GM23338 (cell line): Measurements from ENCODE around the gene SORBS2. TPM values are rescaled to one million over a fixed set of nuclear protein-coding genes. Genes with fewer than 3 reads are reported as not detected.

Source experiments
- ATAC-seq: fragments of 200-7000 bp; cut with Tn5 transposase; 3 replicates; pipeline ENCODE4 v1.9.1; 2020
- DNase-seq: peaks from one replicate; pipeline ENCODE4 v3.0.0-alpha.2; 2015; ENCODE audit warnings: low spot score
- H2AFZ ChIP-seq: fragments of 200-600 bp; sonication (generic); 2 replicates; pipeline ENCODE4 v1.8.0; 2016; ENCODE audit warnings: antibody characterized with exemption, mild to moderate bottlenecking, moderate library complexity
- H3F3A ChIP-seq: fragments of 200-600 bp; sonication (generic); replicated peaks from 2 replicates; pipeline ENCODE4 v1.8.0; 2017; ENCODE audit warnings: antibody characterized with exemption, mixed run types, low read depth
- H3K27ac ChIP-seq: fragments of 200-600 bp; sonication (generic); 2 replicates; pipeline ENCODE4 v1.6.1; 2016; ENCODE audit warnings: low read depth
- H3K27me3 ChIP-seq: fragments of 200-600 bp; sonication (generic); 2 replicates; pipeline ENCODE4 v1.8.0; 2016; ENCODE audit warnings: mild to moderate bottlenecking, mixed run types, moderate library complexity; ENCODE audit not compliant: insufficient read depth
- H3K36me3 ChIP-seq: fragments of 200-600 bp; sonication (generic); 2 replicates; pipeline ENCODE4 v1.8.0; 2016; ENCODE audit warnings: mild to moderate bottlenecking; ENCODE audit not compliant: insufficient read depth
- H3K4me1 ChIP-seq: fragments of 200-600 bp; sonication (generic); 2 replicates; pipeline ENCODE4 v1.8.0; 2016; ENCODE audit warnings: mild to moderate bottlenecking, moderate library complexity; ENCODE audit not compliant: insufficient read depth
- H3K4me2 ChIP-seq: fragments of 200-600 bp; sonication (generic); 2 replicates; pipeline ENCODE4 v1.7.1; 2017; ENCODE audit warnings: mixed run types
- H3K4me3 ChIP-seq: fragments of 200-600 bp; sonication (generic); 2 replicates; pipeline ENCODE4 v1.6.1; 2016; ENCODE audit warnings: mixed run types
- H3K79me2 ChIP-seq: fragments of 200-600 bp; sonication (generic); replicated peaks from 2 replicates; pipeline ENCODE4 v1.8.0; 2017; ENCODE audit warnings: mild to moderate bottlenecking; ENCODE audit not compliant: insufficient read depth
- H3K9me2 ChIP-seq: fragments of 200-600 bp; sonication (generic); 2 replicates; pipeline ENCODE4 v1.8.0; 2017; ENCODE audit not compliant: insufficient read depth
- H4K20me1 ChIP-seq: fragments of 200-600 bp; sonication (generic); replicated peaks from 2 replicates; pipeline ENCODE4 v1.8.0; 2017; ENCODE audit warnings: mild to moderate bottlenecking; ENCODE audit not compliant: insufficient read depth
- H3K27ac Mint-ChIP-seq: 2 replicates; pipeline ENCODE4 v1.8.0; 2020; ENCODE audit warnings: inconsistent platforms, mild to moderate bottlenecking, moderate library complexity, mixed read lengths
- H3K27me3 Mint-ChIP-seq: 3 replicates; pipeline ENCODE4 v1.8.0; 2022; ENCODE audit warnings: low read depth, mild to moderate bottlenecking, moderate library complexity, mixed read lengths, inconsistent platforms; ENCODE audit not compliant: insufficient read depth, poor library complexity
- H3K36me3 Mint-ChIP-seq: 3 replicates; pipeline ENCODE4 v1.8.0; 2021; ENCODE audit warnings: low read depth, mild to moderate bottlenecking, inconsistent platforms, moderate library complexity, mixed read lengths
- H3K4me1 Mint-ChIP-seq: 3 replicates; pipeline ENCODE4 v1.8.0; 2020; ENCODE audit warnings: mild to moderate bottlenecking, inconsistent platforms, mixed read lengths
- H3K4me3 Mint-ChIP-seq: 3 replicates; pipeline ENCODE4 v1.8.0; 2021; ENCODE audit warnings: moderate library complexity, mild to moderate bottlenecking, inconsistent platforms, mixed read lengths
- H3K9me3 Mint-ChIP-seq: 3 replicates; pipeline ENCODE4 v1.8.0; 2020; ENCODE audit warnings: moderate library complexity, mild to moderate bottlenecking, inconsistent platforms, mixed read lengths
- CREB1 ChIP-seq: fragments of 250-450 bp; sonication (Bioruptor Pico); IDR thresholded peaks from 2 replicates; pipeline ENCODE4 v1.5.0; 2020; ENCODE audit warnings: low read depth, mild to moderate bottlenecking, moderate library complexity
- EZH2 ChIP-seq: fragments of 200-600 bp; sonication (generic); IDR thresholded peaks from one replicate; pipeline ENCODE4 v1.8.0; 2017; ENCODE audit warnings: antibody characterized with exemption, mild to moderate bottlenecking, low read depth; ENCODE audit not compliant: unreplicated experiment
- EZH2phosphoT487 ChIP-seq: fragments of 200-600 bp; sonication (generic); IDR thresholded peaks from one replicate; pipeline ENCODE4 v1.8.1; 2018; ENCODE audit warnings: antibody characterized with exemption; ENCODE audit not compliant: unreplicated experiment
- JUNB ChIP-seq: IDR thresholded peaks from one replicate; pipeline ENCODE4 v1.6.1; 2016; ENCODE audit warnings: antibody characterized with exemption; ENCODE audit not compliant: unreplicated experiment
- NANOG ChIP-seq: IDR thresholded peaks from 2 replicates; pipeline ENCODE4 v1.6.1; 2016; ENCODE audit warnings: antibody characterized with exemption, borderline replicate concordance
- POLR2AphosphoS5 ChIP-seq: IDR thresholded peaks from 2 replicates; pipeline ENCODE4 v1.6.1; 2016; ENCODE audit warnings: antibody characterized with exemption, low read depth
- STAT1 ChIP-seq: IDR thresholded peaks from one replicate; pipeline ENCODE4 v1.6.1; 2016; ENCODE audit warnings: antibody characterized with exemption; ENCODE audit not compliant: unreplicated experiment
- ZNF114 ChIP-seq: fragments of 250-450 bp; sonication (Bioruptor Pico); IDR thresholded peaks from 2 replicates; pipeline ENCODE4 v1.5.0; 2020; ENCODE audit warnings: mild to moderate bottlenecking, moderate library complexity
- ZNF331 ChIP-seq: fragments of 250-450 bp; sonication (Bioruptor Pico); IDR thresholded peaks from 2 replicates; pipeline ENCODE4 v1.5.0; 2020; ENCODE audit warnings: low read depth, mild to moderate bottlenecking, moderate library complexity
- polyA plus RNA-seq: library from polyadenylated mRNA; unstranded; fragments of >200 nt; fragmentation: Nextera tagmentation; extraction: Ambion mirVana; gene quantifications from 2 replicates; pipeline ENCODE4 v1.2.1, GENCODE V29; 2016
- total RNA-seq: library from RNA; depleted of rRNA; stranded (reverse); fragments of >200 nt; shearing (Covaris generic); gene quantifications from 2 replicates; pipeline ENCODE4 v1.2.3, GENCODE V29; 2014
- TF ChIP-seq, protein P1 (sequence below), 2 experiments: fragments of 200-600 bp in 1 of 2; sonication (generic) in 1 of 2; conservative IDR thresholded peaks; 2 replicates each; pipeline versions ENCODE4 v1.5.1 to v1.6.1; 2016 to 2017; ENCODE audit warnings: antibody characterized with exemption in 2 of 2, low read depth in 2 of 2, mild to moderate bottlenecking in 2 of 2, moderate library complexity in 1 of 2
- TF ChIP-seq, protein P2 (sequence below): IDR thresholded peaks from 2 replicates; pipeline ENCODE4 v1.6.1; 2016; ENCODE audit warnings: antibody characterized with exemption
- TF ChIP-seq, protein P3 (sequence below): IDR thresholded peaks from one replicate; pipeline ENCODE4 v1.6.1; 2018; ENCODE audit warnings: antibody characterized with exemption; ENCODE audit not compliant: unreplicated experiment
- TF ChIP-seq, protein P4 (sequence below): fragments of 250-450 bp; sonication (Bioruptor Pico); IDR thresholded peaks from 2 replicates; pipeline ENCODE4 v1.5.0; 2020; ENCODE audit warnings: mild to moderate bottlenecking, moderate library complexity

Gene SORBS2
- total and polyA plus RNA-seq, 2 experiments from 2014 or later = 17.8 to 27.6 TPM

DNA sequence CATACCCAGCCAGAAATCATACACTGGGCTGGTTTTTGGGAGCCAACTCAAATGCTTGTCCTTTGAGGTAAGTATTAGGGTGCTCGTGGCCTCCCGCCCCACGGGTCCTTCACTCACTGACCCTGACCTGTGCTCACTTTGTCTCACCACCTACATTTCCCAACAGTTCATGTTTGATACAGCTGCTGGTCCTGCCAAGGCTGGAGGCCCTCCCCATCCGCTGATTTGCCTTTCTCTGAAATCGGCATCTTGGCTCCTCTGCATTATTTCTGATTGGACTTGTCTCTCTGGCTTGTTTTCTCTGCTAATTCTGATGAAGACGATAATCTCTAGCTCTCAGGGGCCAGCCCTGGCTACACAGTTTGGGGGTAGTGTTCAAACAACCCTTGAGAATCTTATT is 70.2 kb downstream of the SORBS2 start:
- Histone ChIP-seq H3K36me3 (no peaks in the 10 kb centered on the region; the same call in 1 of the 2 replicates), H4K20me1 (no peaks in the 10 kb centered on the region), H3K4me2 (no peak overlapping the region), H3K9me2 (peaks cover 12% of the 10 kb centered on the region), H3K4me3 (no peak overlapping the region), H3K27me3 (no peaks in the 10 kb centered on the region), H2AFZ (no peak overlapping the region), H3K4me1 (peaks cover 46% of the 10 kb centered on the region), H3K27ac (no peak overlapping the region), H3F3A (no peaks in the 10 kb centered on the region), H3K79me2 (no peaks in the 10 kb centered on the region)
- Mint-ChIP-seq H3K4me3 (no peak overlapping the region), H3K36me3 (peaks cover 8% of the 10 kb centered on the region), H3K4me1 (peaks cover 55% of the 10 kb centered on the region), H3K9me3 (no peaks in the 10 kb centered on the region), H3K27ac (no peak overlapping the region; the same call in 1 of the 2 replicates), H3K27me3 (peaks cover 2% of the 10 kb centered on the region)
- DNase-seq (no peak), ATAC-seq (no peak)
- TF ChIP-seq JUNB (no peak), ZNF114 (CRISPR knock-in tag) (no peak), EZH2phosphoT487 (no peak), CREB1 (no peak), EZH2 (no peak), STAT1 (no peak), NANOG (no peak), ZNF331 (CRISPR knock-in tag) (no peak), POLR2AphosphoS5 (no peak)
- TF ChIP-seq, protein P1, sequence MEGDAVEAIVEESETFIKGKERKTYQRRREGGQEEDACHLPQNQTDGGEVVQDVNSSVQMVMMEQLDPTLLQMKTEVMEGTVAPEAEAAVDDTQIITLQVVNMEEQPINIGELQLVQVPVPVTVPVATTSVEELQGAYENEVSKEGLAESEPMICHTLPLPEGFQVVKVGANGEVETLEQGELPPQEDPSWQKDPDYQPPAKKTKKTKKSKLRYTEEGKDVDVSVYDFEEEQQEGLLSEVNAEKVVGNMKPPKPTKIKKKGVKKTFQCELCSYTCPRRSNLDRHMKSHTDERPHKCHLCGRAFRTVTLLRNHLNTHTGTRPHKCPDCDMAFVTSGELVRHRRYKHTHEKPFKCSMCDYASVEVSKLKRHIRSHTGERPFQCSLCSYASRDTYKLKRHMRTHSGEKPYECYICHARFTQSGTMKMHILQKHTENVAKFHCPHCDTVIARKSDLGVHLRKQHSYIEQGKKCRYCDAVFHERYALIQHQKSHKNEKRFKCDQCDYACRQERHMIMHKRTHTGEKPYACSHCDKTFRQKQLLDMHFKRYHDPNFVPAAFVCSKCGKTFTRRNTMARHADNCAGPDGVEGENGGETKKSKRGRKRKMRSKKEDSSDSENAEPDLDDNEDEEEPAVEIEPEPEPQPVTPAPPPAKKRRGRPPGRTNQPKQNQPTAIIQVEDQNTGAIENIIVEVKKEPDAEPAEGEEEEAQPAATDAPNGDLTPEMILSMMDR (conservative IDR thresholded peaks at IDR 0.05; ENCODE audit: low read depth in 2 of 2) = no peak
- TF ChIP-seq, protein P2, sequence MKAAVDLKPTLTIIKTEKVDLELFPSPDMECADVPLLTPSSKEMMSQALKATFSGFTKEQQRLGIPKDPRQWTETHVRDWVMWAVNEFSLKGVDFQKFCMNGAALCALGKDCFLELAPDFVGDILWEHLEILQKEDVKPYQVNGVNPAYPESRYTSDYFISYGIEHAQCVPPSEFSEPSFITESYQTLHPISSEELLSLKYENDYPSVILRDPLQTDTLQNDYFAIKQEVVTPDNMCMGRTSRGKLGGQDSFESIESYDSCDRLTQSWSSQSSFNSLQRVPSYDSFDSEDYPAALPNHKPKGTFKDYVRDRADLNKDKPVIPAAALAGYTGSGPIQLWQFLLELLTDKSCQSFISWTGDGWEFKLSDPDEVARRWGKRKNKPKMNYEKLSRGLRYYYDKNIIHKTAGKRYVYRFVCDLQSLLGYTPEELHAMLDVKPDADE = no peak
- TF ChIP-seq, protein P3, sequence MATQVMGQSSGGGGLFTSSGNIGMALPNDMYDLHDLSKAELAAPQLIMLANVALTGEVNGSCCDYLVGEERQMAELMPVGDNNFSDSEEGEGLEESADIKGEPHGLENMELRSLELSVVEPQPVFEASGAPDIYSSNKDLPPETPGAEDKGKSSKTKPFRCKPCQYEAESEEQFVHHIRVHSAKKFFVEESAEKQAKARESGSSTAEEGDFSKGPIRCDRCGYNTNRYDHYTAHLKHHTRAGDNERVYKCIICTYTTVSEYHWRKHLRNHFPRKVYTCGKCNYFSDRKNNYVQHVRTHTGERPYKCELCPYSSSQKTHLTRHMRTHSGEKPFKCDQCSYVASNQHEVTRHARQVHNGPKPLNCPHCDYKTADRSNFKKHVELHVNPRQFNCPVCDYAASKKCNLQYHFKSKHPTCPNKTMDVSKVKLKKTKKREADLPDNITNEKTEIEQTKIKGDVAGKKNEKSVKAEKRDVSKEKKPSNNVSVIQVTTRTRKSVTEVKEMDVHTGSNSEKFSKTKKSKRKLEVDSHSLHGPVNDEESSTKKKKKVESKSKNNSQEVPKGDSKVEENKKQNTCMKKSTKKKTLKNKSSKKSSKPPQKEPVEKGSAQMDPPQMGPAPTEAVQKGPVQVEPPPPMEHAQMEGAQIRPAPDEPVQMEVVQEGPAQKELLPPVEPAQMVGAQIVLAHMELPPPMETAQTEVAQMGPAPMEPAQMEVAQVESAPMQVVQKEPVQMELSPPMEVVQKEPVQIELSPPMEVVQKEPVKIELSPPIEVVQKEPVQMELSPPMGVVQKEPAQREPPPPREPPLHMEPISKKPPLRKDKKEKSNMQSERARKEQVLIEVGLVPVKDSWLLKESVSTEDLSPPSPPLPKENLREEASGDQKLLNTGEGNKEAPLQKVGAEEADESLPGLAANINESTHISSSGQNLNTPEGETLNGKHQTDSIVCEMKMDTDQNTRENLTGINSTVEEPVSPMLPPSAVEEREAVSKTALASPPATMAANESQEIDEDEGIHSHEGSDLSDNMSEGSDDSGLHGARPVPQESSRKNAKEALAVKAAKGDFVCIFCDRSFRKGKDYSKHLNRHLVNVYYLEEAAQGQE = no peak
- TF ChIP-seq, protein P4, sequence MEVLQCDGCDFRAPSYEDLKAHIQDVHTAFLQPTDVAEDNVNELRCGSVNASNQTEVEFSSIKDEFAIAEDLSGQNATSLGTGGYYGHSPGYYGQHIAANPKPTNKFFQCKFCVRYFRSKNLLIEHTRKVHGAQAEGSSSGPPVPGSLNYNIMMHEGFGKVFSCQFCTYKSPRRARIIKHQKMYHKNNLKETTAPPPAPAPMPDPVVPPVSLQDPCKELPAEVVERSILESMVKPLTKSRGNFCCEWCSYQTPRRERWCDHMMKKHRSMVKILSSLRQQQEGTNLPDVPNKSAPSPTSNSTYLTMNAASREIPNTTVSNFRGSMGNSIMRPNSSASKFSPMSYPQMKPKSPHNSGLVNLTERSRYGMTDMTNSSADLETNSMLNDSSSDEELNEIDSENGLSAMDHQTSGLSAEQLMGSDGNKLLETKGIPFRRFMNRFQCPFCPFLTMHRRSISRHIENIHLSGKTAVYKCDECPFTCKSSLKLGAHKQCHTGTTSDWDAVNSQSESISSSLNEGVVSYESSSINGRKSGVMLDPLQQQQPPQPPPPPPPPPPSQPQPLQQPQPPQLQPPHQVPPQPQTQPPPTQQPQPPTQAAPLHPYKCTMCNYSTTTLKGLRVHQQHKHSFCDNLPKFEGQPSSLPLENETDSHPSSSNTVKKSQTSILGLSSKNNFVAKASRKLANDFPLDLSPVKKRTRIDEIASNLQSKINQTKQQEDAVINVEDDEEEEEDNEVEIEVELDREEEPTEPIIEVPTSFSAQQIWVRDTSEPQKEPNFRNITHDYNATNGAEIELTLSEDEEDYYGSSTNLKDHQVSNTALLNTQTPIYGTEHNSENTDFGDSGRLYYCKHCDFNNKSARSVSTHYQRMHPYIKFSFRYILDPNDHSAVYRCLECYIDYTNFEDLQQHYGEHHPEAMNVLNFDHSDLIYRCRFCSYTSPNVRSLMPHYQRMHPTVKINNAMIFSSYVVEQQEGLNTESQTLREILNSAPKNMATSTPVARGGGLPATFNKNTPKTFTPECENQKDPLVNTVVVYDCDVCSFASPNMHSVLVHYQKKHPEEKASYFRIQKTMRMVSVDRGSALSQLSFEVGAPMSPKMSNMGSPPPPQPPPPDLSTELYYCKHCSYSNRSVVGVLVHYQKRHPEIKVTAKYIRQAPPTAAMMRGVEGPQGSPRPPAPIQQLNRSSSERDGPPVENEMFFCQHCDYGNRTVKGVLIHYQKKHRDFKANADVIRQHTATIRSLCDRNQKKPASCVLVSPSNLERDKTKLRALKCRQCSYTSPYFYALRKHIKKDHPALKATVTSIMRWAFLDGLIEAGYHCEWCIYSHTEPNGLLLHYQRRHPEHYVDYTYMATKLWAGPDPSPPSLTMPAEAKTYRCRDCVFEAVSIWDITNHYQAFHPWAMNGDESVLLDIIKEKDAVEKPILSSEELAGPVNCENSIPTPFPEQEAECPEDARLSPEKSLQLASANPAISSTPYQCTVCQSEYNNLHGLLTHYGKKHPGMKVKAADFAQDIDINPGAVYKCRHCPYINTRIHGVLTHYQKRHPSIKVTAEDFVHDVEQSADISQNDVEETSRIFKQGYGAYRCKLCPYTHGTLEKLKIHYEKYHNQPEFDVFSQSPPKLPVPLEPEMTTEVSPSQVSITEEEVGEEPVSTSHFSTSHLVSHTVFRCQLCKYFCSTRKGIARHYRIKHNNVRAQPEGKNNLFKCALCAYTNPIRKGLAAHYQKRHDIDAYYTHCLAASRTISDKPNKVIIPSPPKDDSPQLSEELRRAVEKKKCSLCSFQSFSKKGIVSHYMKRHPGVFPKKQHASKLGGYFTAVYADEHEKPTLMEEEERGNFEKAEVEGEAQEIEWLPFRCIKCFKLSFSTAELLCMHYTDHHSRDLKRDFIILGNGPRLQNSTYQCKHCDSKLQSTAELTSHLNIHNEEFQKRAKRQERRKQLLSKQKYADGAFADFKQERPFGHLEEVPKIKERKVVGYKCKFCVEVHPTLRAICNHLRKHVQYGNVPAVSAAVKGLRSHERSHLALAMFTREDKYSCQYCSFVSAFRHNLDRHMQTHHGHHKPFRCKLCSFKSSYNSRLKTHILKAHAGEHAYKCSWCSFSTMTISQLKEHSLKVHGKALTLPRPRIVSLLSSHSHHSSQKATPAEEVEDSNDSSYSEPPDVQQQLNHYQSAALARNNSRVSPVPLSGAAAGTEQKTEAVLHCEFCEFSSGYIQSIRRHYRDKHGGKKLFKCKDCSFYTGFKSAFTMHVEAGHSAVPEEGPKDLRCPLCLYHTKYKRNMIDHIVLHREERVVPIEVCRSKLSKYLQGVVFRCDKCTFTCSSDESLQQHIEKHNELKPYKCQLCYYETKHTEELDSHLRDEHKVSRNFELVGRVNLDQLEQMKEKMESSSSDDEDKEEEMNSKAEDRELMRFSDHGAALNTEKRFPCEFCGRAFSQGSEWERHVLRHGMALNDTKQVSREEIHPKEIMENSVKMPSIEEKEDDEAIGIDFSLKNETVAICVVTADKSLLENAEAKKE (CRISPR knock-in tag) = no peak
